ENCODE measurements around the gene CMKLR1. TPM values are rescaled to one million over a fixed set of nuclear protein-coding genes. Genes with fewer than 3 reads are reported as not detected.

The CMKLR1 gene
- polyA plus RNA-seq, 3 donors = 7.5 to 11.6 (median 7.9) TPM

DNA sequence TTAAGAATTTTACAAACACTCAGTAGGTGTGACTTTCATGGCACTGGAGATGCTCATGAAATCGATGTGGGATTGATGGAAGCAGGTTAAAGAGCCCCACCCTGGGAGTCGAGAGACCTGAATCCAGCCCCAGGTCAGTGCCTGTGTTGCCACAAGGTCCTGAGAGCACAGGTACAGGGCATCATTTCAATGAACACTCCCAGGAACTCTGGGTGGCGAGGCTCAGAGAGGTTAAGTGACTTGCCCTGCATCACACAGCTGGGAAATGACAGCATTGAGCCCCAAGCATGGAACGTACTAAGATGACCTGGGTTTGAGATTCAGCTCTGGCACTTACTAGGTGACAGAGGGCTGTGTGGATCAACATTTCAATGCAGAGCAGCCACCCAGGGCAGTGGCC is 98.2 kb downstream of the CMKLR1 start:
- Histone ChIP-seq H3K4me2 (replicated peaks; ENCODE audit: extremely low read depth, low read length, poor library complexity, severe bottlenecking) (no peak overlapping the region), H3K36me3 (replicated peaks in 1 of 2; ENCODE audit: control insufficient read depth in 1 of 2, insufficient read depth in 2 of 2, low read length in 2 of 2) (no peaks in the 10 kb centered on the region), H2AFZ (ENCODE audit: insufficient read depth, low read depth, low read length, poor library complexity, severe bottlenecking) (no peak overlapping the region), H3K9me3 (replicated peaks in 1 of 2; ENCODE audit: control insufficient read depth in 1 of 2, insufficient read depth in 1 of 2, low read length in 2 of 2) (no peaks in the 10 kb centered on the region), H3K9ac (ENCODE audit: insufficient read depth, low read length, poor library complexity, severe bottlenecking) (no peak overlapping the region), H3K79me2 (ENCODE audit: insufficient read depth, low read length) (no peaks in the 10 kb centered on the region), H3K27me3 (ENCODE audit: control insufficient read depth in 2 of 2, insufficient read depth in 2 of 2, low read length in 2 of 2) (peaks cover 0 to 10% of the 10 kb centered on the region in 2 donors), H4K20me1 (ENCODE audit: insufficient read depth, low read length) (no peaks in the 10 kb centered on the region), H3K4me3 (replicated peaks in 1 of 3; ENCODE audit: low read depth in 2 of 3, low read length in 3 of 3) (no peak overlapping the region), H3K27ac (ENCODE audit: low read depth in 1 of 2, low read length in 2 of 2) (no peak overlapping the region), H3K4me1 (ENCODE audit: control insufficient read depth in 1 of 2, insufficient read depth in 2 of 2, low read length in 2 of 2) (no peaks in the 10 kb centered on the region)
- H3K4me3 Mint-ChIP-seq = no peak overlapping the region
- TF ChIP-seq, protein P1, sequence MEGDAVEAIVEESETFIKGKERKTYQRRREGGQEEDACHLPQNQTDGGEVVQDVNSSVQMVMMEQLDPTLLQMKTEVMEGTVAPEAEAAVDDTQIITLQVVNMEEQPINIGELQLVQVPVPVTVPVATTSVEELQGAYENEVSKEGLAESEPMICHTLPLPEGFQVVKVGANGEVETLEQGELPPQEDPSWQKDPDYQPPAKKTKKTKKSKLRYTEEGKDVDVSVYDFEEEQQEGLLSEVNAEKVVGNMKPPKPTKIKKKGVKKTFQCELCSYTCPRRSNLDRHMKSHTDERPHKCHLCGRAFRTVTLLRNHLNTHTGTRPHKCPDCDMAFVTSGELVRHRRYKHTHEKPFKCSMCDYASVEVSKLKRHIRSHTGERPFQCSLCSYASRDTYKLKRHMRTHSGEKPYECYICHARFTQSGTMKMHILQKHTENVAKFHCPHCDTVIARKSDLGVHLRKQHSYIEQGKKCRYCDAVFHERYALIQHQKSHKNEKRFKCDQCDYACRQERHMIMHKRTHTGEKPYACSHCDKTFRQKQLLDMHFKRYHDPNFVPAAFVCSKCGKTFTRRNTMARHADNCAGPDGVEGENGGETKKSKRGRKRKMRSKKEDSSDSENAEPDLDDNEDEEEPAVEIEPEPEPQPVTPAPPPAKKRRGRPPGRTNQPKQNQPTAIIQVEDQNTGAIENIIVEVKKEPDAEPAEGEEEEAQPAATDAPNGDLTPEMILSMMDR (IDR thresholded peaks at IDR 0.05) = no peak
- intact Hi-C loops (cut with micrococcal nuclease) = no loop called here
- peaks cover 15 to 18% (median 17%) of the 10 kb centered on the region in 3 donors for H3K27me3 Mint-ChIP-seq (ENCODE audit: low read depth in 3 of 3)
- peaks cover 0 to 5% (median 0%) of the 10 kb centered on the region in 7 donors for H3K9me3 Mint-ChIP-seq
- H3K27ac Mint-ChIP-seq = peak overlapping the region in 1 of 7 donors; percentile 23
- WGBS (ENCODE audit: insufficient coverage) = 94% methylated on average over 4 of the region's 4 CpGs
- no peaks in the 10 kb centered on the region for H3K36me3 Mint-ChIP-seq
- H3K4me1 Mint-ChIP-seq = no peaks in the 10 kb centered on the region
- no peak for DNase-seq

DNA sequence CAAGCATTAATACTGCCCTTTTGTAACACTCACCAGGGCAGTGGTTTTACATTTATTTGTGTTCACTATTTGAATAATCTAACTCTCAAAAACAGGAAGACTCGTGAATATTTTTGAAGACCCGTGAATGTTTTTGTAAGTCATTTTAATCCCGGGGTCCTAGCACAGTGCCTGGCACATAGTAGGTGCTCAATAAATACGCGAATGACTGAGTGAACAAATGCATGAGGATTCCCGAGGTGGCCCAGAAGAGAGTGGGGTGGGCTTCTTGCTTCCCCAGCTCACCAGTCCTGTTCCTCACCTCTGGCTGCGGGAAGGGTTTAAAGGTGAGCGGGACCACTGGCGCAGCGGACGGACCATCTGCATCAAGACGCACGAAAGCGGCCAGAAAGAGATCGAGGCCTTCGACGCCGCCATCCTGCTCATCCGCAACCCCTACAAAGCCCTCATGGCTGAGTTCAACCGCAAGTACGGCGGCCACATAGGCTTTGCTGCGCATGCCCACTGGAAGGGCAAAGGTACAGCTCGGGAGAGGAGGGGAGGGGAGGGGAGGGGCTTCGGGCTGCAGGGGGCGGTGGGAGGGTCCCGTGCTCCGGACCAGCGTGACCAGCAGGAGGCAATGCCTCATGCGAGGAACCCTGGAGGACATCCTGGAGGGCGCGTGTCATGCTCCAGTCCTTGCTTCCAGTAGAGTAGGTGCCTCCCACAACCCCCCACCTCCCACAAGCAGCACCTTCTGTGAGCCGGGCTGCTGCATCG is 98.9 kb downstream of the CMKLR1 start:
- Histone ChIP-seq H3K4me2 (replicated peaks; ENCODE audit: extremely low read depth, low read length, poor library complexity, severe bottlenecking) (no peak overlapping the region), H3K36me3 (replicated peaks in 1 of 2; ENCODE audit: control insufficient read depth in 1 of 2, insufficient read depth in 2 of 2, low read length in 2 of 2) (no peaks in the 10 kb centered on the region), H4K20me1 (ENCODE audit: insufficient read depth, low read length) (no peaks in the 10 kb centered on the region), H3K27me3 (ENCODE audit: control insufficient read depth in 2 of 2, insufficient read depth in 2 of 2, low read length in 2 of 2) (peaks cover 0 to 10% of the 10 kb centered on the region in 2 donors), H2AFZ (ENCODE audit: insufficient read depth, low read depth, low read length, poor library complexity, severe bottlenecking) (no peak overlapping the region), H3K4me3 (replicated peaks in 1 of 3; ENCODE audit: low read depth in 2 of 3, low read length in 3 of 3) (no peak overlapping the region), H3K9ac (ENCODE audit: insufficient read depth, low read length, poor library complexity, severe bottlenecking) (no peak overlapping the region), H3K4me1 (ENCODE audit: control insufficient read depth in 1 of 2, insufficient read depth in 2 of 2, low read length in 2 of 2) (no peaks in the 10 kb centered on the region), H3K27ac (ENCODE audit: low read depth in 1 of 2, low read length in 2 of 2) (no peak overlapping the region), H3K79me2 (ENCODE audit: insufficient read depth, low read length) (no peaks in the 10 kb centered on the region), H3K9me3 (replicated peaks in 1 of 2; ENCODE audit: control insufficient read depth in 1 of 2, insufficient read depth in 1 of 2, low read length in 2 of 2) (no peaks in the 10 kb centered on the region)
- TF ChIP-seq, protein P1 (IDR thresholded peaks at IDR 0.05) = no peak
- intact Hi-C loops (cut with micrococcal nuclease) = no loop called here
- Mint-ChIP-seq H3K9me3 (peaks cover 0 to 5% (median 0%) of the 10 kb centered on the region in 7 donors), H3K36me3 (no peaks in the 10 kb centered on the region), H3K27me3 (ENCODE audit: low read depth in 3 of 3) (peaks cover 18 to 19% (median 18%) of the 10 kb centered on the region in 3 donors), H3K27ac (no peak overlapping the region), H3K4me1 (no peaks in the 10 kb centered on the region), H3K4me3 (no peak overlapping the region)
- 76% methylated on average over 7 of the region's 34 CpGs for WGBS (ENCODE audit: insufficient coverage)
- no peak for DNase-seq
